Measurements from ENCODE around the gene TNFSF4. TPM values are rescaled to one million over a fixed set of nuclear protein-coding genes. Genes with fewer than 3 reads are reported as not detected.

The TNFSF4 gene
- total and polyA plus RNA-seq, 2 of the 13 experiments (the other 11 are each of a cell fraction or from before 2014, with no cell fraction given): 2.4 to 7.9 TPM

- Histone ChIP-seq H3K9ac (ENCODE audit: insufficient read depth, low read depth, low read length) (no peak overlapping the region), H3K4me2 (ENCODE audit: low read depth, low read length) (no peak overlapping the region), H3K4me1 (ENCODE audit: insufficient read depth, low read length) (peaks cover 15% of the 10 kb centered on the region), H3K79me2 (ENCODE audit: insufficient read depth, low read length) (no peaks in the 10 kb centered on the region), H3K27me3 (ENCODE audit: control insufficient read depth in 1 of 2, insufficient read depth in 2 of 2, low read length in 2 of 2) (no peaks in the 10 kb centered on the region; a peak in 1 of 5 replicates), H3K36me3 (replicated peaks in 1 of 2; ENCODE audit: control insufficient read depth in 1 of 2, insufficient read depth in 2 of 2, low read length in 2 of 2) (no peaks in the 10 kb centered on the region), H4K20me1 (ENCODE audit: insufficient read depth, low read length) (no peaks in the 10 kb centered on the region), H3K27ac (ENCODE audit: extremely low read length, insufficient read depth, low read length) (no peak overlapping the region), H3K9me3 (ENCODE audit: low read length) (no peaks in the 10 kb centered on the region), H3K4me3 (replicated peaks in 1 of 3; ENCODE audit: insufficient read depth in 1 of 3, low read depth in 2 of 3, low read length in 3 of 3) (no peak overlapping the region), H2AFZ (ENCODE audit: low read length) (no peak overlapping the region)
- BruUV-seq (replicated peaks): no TSS peak
- no peak for ATAC-seq
- 0 out of 2 replicates have a peak, but pooled peaks have one; percentile 18 for TF ChIP-seq CEBPB (IDR thresholded peaks at IDR 0.05; ENCODE audit: borderline replicate concordance, low read depth, low read length)
- no peak for TF ChIP-seq HNF4G (IDR thresholded peaks at IDR 0.05; ENCODE audit: borderline replicate concordance, low read depth, low read length)
- no peak for TF ChIP-seq HNF4G (CRISPR knock-in tag; IDR thresholded peaks at IDR 0.05; ENCODE audit: borderline replicate concordance, low read depth)
- intact Hi-C loops (cut with micrococcal nuclease; ENCODE audit: unreplicated experiment): no loop called here
- FAIRE-seq: no peak
- in situ Hi-C loops (cut with HindIII; ENCODE audit: extremely low pct_ligation_motif_present, low pct_unique_long_range_greater_than_20kb): no loop called here
- no peak for DNase-seq (ENCODE audit: low spot score)
- CTCF ChIA-PET (ENCODE audit: low intra/inter-chr PET ratio, low total read pairs): no interaction called here
- POLR2A ChIA-PET: no interaction called here
- 97% methylated on average over 3 of the region's 3 CpGs for WGBS (ENCODE audit: low lambda C conversion rate)
Measured at GRCh38 chr1:173139706-173140105, 67.4 kb downstream of the TNFSF4 start.

GRCh38 chr1:173137107-173137706 lies 69.9 kb downstream of the TNFSF4 start:
- H3K9me3 ChIP-seq (ENCODE audit: low read length): no peaks in the 10 kb centered on the region
- H3K4me3 ChIP-seq (replicated peaks in 1 of 3; ENCODE audit: insufficient read depth in 1 of 3, low read depth in 2 of 3, low read length in 3 of 3): no peak overlapping the region
- intact Hi-C loops (cut with micrococcal nuclease; ENCODE audit: unreplicated experiment): no loop called here
- no peaks in the 10 kb centered on the region for H4K20me1 ChIP-seq (ENCODE audit: insufficient read depth, low read length)
- POLR2A ChIA-PET: no interaction called here
- CTCF ChIA-PET (ENCODE audit: low intra/inter-chr PET ratio, low total read pairs): no interaction called here
- no peaks in the 10 kb centered on the region for H3K36me3 ChIP-seq (replicated peaks in 1 of 2; ENCODE audit: control insufficient read depth in 1 of 2, insufficient read depth in 2 of 2, low read length in 2 of 2)
- in situ Hi-C loops (cut with HindIII; ENCODE audit: extremely low pct_ligation_motif_present, low pct_unique_long_range_greater_than_20kb): no loop called here
- BruUV-seq (replicated peaks): no TSS peak
- H2AFZ ChIP-seq (ENCODE audit: low read length): no peak overlapping the region
- H3K27ac ChIP-seq (ENCODE audit: extremely low read length, insufficient read depth, low read length): no peak overlapping the region
- FAIRE-seq (no peak), ATAC-seq (no peak), DNase-seq (ENCODE audit: low spot score) (no peak)
- H3K9ac ChIP-seq (ENCODE audit: insufficient read depth, low read depth, low read length): no peak overlapping the region
- WGBS (ENCODE audit: low lambda C conversion rate): 89% methylated on average over 2 of the region's 2 CpGs
- peaks cover 29% of the 10 kb centered on the region for H3K4me1 ChIP-seq (ENCODE audit: insufficient read depth, low read length)
- H3K4me2 ChIP-seq (ENCODE audit: low read depth, low read length): no peak overlapping the region
- H3K27me3 ChIP-seq (ENCODE audit: control insufficient read depth in 1 of 2, insufficient read depth in 2 of 2, low read length in 2 of 2): no peaks in the 10 kb centered on the region; a peak in 1 of 5 replicates
- no peaks in the 10 kb centered on the region for H3K79me2 ChIP-seq (ENCODE audit: insufficient read depth, low read length)
- TF ChIP-seq ELF1 (CRISPR knock-in tag; IDR thresholded peaks at IDR 0.05) (no peak), FOXP1 (IDR thresholded peaks at IDR 0.05) (no peak), FOXP1 (CRISPR knock-in tag; IDR thresholded peaks at IDR 0.05) (no peak), HNRNPL (IDR thresholded peaks at IDR 0.05; ENCODE audit: low read depth, low read length) (no peak), JUN (CRISPR knock-in tag; IDR thresholded peaks at IDR 0.05) (no peak), FOXK1 (CRISPR knock-in tag; IDR thresholded peaks at IDR 0.05; ENCODE audit: borderline replicate concordance, low read depth) (no peak), CREM (IDR thresholded peaks at IDR 0.05) (no peak), CREM (CRISPR knock-in tag; IDR thresholded peaks at IDR 0.05) (no peak), ZNF850 (CRISPR knock-in tag; conservative IDR thresholded peaks at IDR 0.05) (no peak), TEAD3 (CRISPR knock-in tag; optimal IDR thresholded peaks at IDR 0.05; ENCODE audit: borderline replicate concordance) (no peak), ZNF724P (CRISPR knock-in tag; IDR thresholded peaks at IDR 0.05; ENCODE audit: borderline replicate concordance) (no peak), RNF2 (conservative IDR thresholded peaks at IDR 0.05; ENCODE audit: low read depth) (no peak), ZFX (CRISPR knock-in tag; IDR thresholded peaks at IDR 0.05; ENCODE audit: low read depth) (no peak), ZNF589 (CRISPR knock-in tag; conservative IDR thresholded peaks at IDR 0.05) (no peak), TARDBP (CRISPR knock-in tag; IDR thresholded peaks at IDR 0.05) (no peak), POGZ (CRISPR knock-in tag; IDR thresholded peaks at IDR 0.05) (no peak)

Data from HepG2 (cell line).